IMR-90 (cell line): ENCODE results near the gene HMOX1. TPM values are rescaled to one million over a fixed set of nuclear protein-coding genes. Genes with fewer than 3 reads are reported as not detected.

ENCODE experiments used
- ATAC-seq: fragments of 200-7000 bp; cut with Tn5 transposase; 2 replicates; pipeline ENCODE4 v1.9.1; 2020; ENCODE audit warnings: low read depth, mild to moderate bottlenecking, moderate library complexity
- BruUV-seq: library from RNA; stranded (reverse); fragments of 400-500 nt; replicated peaks from 2 replicates; lab custom pipeline; 2021; lab: Mats Ljungman, UMichigan
- CTCF ChIA-PET: fragments of 300-600 bp; formaldehyde crosslinking; extraction: SDS; loops from one replicate; lab custom pipeline; 2021; ENCODE audit warnings: antibody characterized with exemption; lab: Yijun Ruan, JAX
- POLR2A ChIA-PET: fragments of 300-600 bp; sonication (Branson Sonifier 250); formaldehyde crosslinking; loops from one replicate; lab custom pipeline; 2022; ENCODE audit warnings: antibody characterized with exemption; ENCODE audit not compliant: unreplicated experiment; lab: Charles Lee
- DNase-seq: peaks from one replicate; pipeline ENCODE4 v3.0.0; 2013
- H2AFZ ChIP-seq: replicated peaks from 2 replicates; pipeline ENCODE3; 2013; ENCODE audit warnings: low read length, mild to moderate bottlenecking; ENCODE audit not compliant: poor library complexity
- H2AK5ac ChIP-seq: 2 replicates; pipeline ENCODE4 v1.6.1; 2013; ENCODE audit warnings: low read depth, low read length, inconsistent platforms
- H2AK9ac ChIP-seq: replicated peaks from 2 replicates; pipeline ENCODE3; 2013; ENCODE audit warnings: mild to moderate bottlenecking, low read depth, low read length, moderate library complexity; ENCODE audit not compliant: poor library complexity
- H2BK120ac ChIP-seq: 2 replicates; pipeline ENCODE4 v1.6.1; 2013; ENCODE audit warnings: low read depth, low read length, inconsistent platforms
- H2BK15ac ChIP-seq: 3 replicates; pipeline ENCODE4 v1.6.1; 2013; ENCODE audit warnings: low read depth, low read length, inconsistent platforms
- H2BK20ac ChIP-seq: 2 replicates; pipeline ENCODE4 v1.6.1; 2013; ENCODE audit warnings: low read depth, mild to moderate bottlenecking, inconsistent platforms, low read length, moderate library complexity
- H2BK5ac ChIP-seq: 2 replicates; pipeline ENCODE4 v1.6.1; 2013; ENCODE audit warnings: mild to moderate bottlenecking, low read depth, low read length, inconsistent platforms; ENCODE audit not compliant: poor library complexity, severe bottlenecking
- H3K14ac ChIP-seq: replicated peaks from 2 replicates; pipeline ENCODE4 v1.6.1; 2013; ENCODE audit warnings: low read depth, low read length, inconsistent platforms
- H3K18ac ChIP-seq: 2 replicates; pipeline ENCODE4 v1.6.1; 2013; ENCODE audit warnings: low read depth, low read length, control low read depth
- H3K23ac ChIP-seq: 2 replicates; pipeline ENCODE4 v1.6.1; 2013; ENCODE audit warnings: low read depth, low read length, inconsistent platforms
- H3K27ac ChIP-seq: 2 replicates; pipeline ENCODE4 v1.5.1; 2013; ENCODE audit warnings: mild to moderate bottlenecking, control low read depth, low read length; ENCODE audit not compliant: insufficient read depth
- H3K27me3 ChIP-seq: 2 replicates; pipeline ENCODE4 v1.6.1; 2013; ENCODE audit warnings: low read length; ENCODE audit not compliant: control insufficient read depth, insufficient read depth
- H3K36me3 ChIP-seq: 2 replicates; pipeline ENCODE4 v1.6.1; 2013; ENCODE audit warnings: low read length, mixed read lengths; ENCODE audit not compliant: control insufficient read depth, insufficient read depth
- H3K4ac ChIP-seq: 2 replicates; pipeline ENCODE4 v1.6.1; 2013; ENCODE audit warnings: low read depth, low read length, inconsistent platforms
- H3K4me1 ChIP-seq: 2 replicates; pipeline ENCODE4 v1.6.1; 2013; ENCODE audit warnings: low read length, mixed read lengths; ENCODE audit not compliant: control insufficient read depth, insufficient read depth
- H3K4me2 ChIP-seq: 2 replicates; pipeline ENCODE4 v1.6.1; 2013; ENCODE audit warnings: low read depth, mild to moderate bottlenecking, control low read depth, low read length, moderate library complexity
- H3K4me3 ChIP-seq: 2 replicates; pipeline ENCODE4 v1.5.1; 2013; ENCODE audit warnings: low read depth, mild to moderate bottlenecking, control low read depth, low read length, moderate library complexity; ENCODE audit not compliant: insufficient read depth
- H3K56ac ChIP-seq: 2 replicates; pipeline ENCODE4 v1.6.1; 2013; ENCODE audit warnings: low read length, inconsistent platforms; ENCODE audit not compliant: insufficient read depth; ENCODE audit errors: extremely low read depth
- H3K79me1 ChIP-seq, 2 experiments: 2 replicates each; pipeline ENCODE4 v1.6.1; 2013; ENCODE audit warnings: low read length in 2 of 2, inconsistent platforms in 1 of 2, low read depth in 1 of 2
- H3K9ac ChIP-seq: 2 replicates; pipeline ENCODE4 v1.6.1; 2013; ENCODE audit warnings: low read depth, low read length, control low read depth
- H3K9me1 ChIP-seq: 2 replicates; pipeline ENCODE4 v1.6.1; 2013; ENCODE audit warnings: low read length, inconsistent platforms; ENCODE audit not compliant: insufficient read depth
- H3K9me3 ChIP-seq: 2 replicates; pipeline ENCODE4 v1.6.1; 2013; ENCODE audit warnings: low read length; ENCODE audit not compliant: control insufficient read depth, insufficient read depth
- H4K20me1 ChIP-seq: 2 replicates; pipeline ENCODE4 v1.6.1; 2013; ENCODE audit warnings: low read length, inconsistent platforms; ENCODE audit not compliant: insufficient read depth
- H4K5ac ChIP-seq: 2 replicates; pipeline ENCODE4 v1.6.1; 2013; ENCODE audit warnings: mild to moderate bottlenecking, low read depth, low read length, control low read depth
- H4K8ac ChIP-seq, 2 experiments: 2 replicates each; pipeline ENCODE4 v1.6.1; 2013; ENCODE audit warnings: low read depth in 2 of 2, low read length in 2 of 2, control low read depth in 1 of 2, inconsistent platforms in 1 of 2
- H4K91ac ChIP-seq: 2 replicates; pipeline ENCODE4 v1.6.1; 2013; ENCODE audit warnings: low read depth, low read length, inconsistent platforms; ENCODE audit not compliant: insufficient read depth
- CTCF ChIP-seq: conservative IDR thresholded peaks from 2 replicates; pipeline ENCODE4 v1.5.1; 2012; ENCODE audit warnings: mild to moderate bottlenecking, low read depth, low read length, improper control_type of control experiment
- FOS ChIP-seq: fragments of 150-350 bp; IDR thresholded peaks from 2 replicates; pipeline ENCODE4 v1.6.1; 2016; ENCODE audit warnings: low read depth, low read length
- MAFK ChIP-seq: IDR thresholded peaks from 2 replicates; pipeline ENCODE4 v1.6.1; 2012; ENCODE audit warnings: low read depth, low read length, improper control_type of control experiment
- NFE2L2 ChIP-seq: fragments of 150-350 bp; IDR thresholded peaks from 2 replicates; pipeline ENCODE4 v1.6.1; 2016; ENCODE audit warnings: low read depth, mild to moderate bottlenecking, low read length
- POLR2A ChIP-seq: IDR thresholded peaks from 2 replicates; pipeline ENCODE4 v1.6.1; 2012; ENCODE audit warnings: mild to moderate bottlenecking, low read depth, low read length
- RFX5 ChIP-seq: IDR thresholded peaks from 2 replicates; pipeline ENCODE4 v1.8.0; 2012; ENCODE audit warnings: low read depth, mild to moderate bottlenecking, low read length, moderate library complexity
- USF2 ChIP-seq: fragments of 150-350 bp; IDR thresholded peaks from 2 replicates; pipeline ENCODE4 v1.6.1; 2017; ENCODE audit warnings: mild to moderate bottlenecking, antibody characterized with exemption, low read length, low read depth
- WGBS, 2 experiments: methylation state at CpG; one replicate each; pipeline versions ENCODE4 v1.1.5 to v1.1.7; 2013; ENCODE audit warnings: missing lambda C conversion rate in 2 of 2; ENCODE audit not compliant: insufficient read length in 1 of 2; ENCODE audit errors: extremely low coverage in 2 of 2; 5-methylcytosine and 5-hydroxymethylcytosine counted together
- dilution Hi-C: fragments of 300-500 bp; cut with HindIII; formaldehyde crosslinking; loops from one replicate; pipeline ENCODE4 v1.14.3; 2018; ENCODE audit warnings: low sequenced_read_pairs; ENCODE audit not compliant: unreplicated experiment
- in situ Hi-C: fragments of 300-500 bp; cut with MboI; formaldehyde crosslinking; loops from 3 replicates; pipeline ENCODE4 v1.14.3; 2019; ENCODE audit warnings: low sequenced_read_pairs, inconsistent platforms, mixed read lengths
- intact Hi-C: fragments of 100-400 bp; cut with micrococcal nuclease; formaldehyde crosslinking; loops from 2 replicates; pipeline ENCODE4 v1.10.0; 2022
- polyA plus RNA-seq, 3 experiments: library from polyadenylated mRNA; depleted of rRNA; stranded (reverse); fragments of >200 nt; gene quantifications; 2 replicates each; pipeline ENCODE4 v1.2.3, GENCODE V29; 2012; ENCODE audit warnings: low replicate concordance in 1 of 3
- total RNA-seq: library from RNA; depleted of rRNA; stranded (reverse); fragments of >200 nt; gene quantifications from 2 replicates; pipeline ENCODE4 v1.2.3, GENCODE V29; 2012
- TF ChIP-seq, protein P1 (sequence below): fragments of 150-350 bp; IDR thresholded peaks from 2 replicates; pipeline ENCODE4 v1.6.1; 2016; ENCODE audit warnings: low read depth, mild to moderate bottlenecking, low read length, moderate library complexity, borderline replicate concordance

HMOX1 gene
- total and polyA plus RNA-seq, 2 of the 4 experiments (the other 2 are of a cell fraction) = 23.1 to 50.5 TPM

DNA sequence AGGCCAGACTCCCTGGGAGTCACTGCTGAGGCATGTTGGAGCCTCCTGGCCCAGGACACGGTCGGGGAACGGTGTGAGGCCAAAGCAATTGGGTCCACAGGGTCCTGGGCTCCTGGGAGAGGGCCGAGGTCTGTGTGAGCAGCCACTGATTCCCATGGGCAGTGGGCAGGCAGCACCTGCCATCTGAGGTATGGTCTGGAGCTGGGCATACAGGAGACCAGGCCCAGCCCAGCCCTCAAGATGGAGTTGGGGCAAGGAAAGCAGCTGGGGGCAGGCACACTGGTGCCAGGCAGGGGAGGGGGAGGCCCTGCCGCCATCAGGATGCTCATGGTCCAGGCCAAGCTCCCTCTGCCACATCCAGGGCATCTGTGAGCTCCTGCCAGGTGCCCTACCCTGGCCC is 32.2 kb upstream of the HMOX1 start:
- Histone ChIP-seq H3K4me3 (no peak overlapping the region), H3K23ac (no peak overlapping the region), H2BK120ac (no peak overlapping the region), H3K56ac (no peak overlapping the region), H3K9me3 (no peaks in the 10 kb centered on the region), H3K4me2 (no peak overlapping the region), H4K8ac (no peak overlapping the region), H4K91ac (no peak overlapping the region), H2AK5ac (no peak overlapping the region), H3K18ac (no peak overlapping the region), H3K27ac (no peak overlapping the region), H3K9me1 (0 out of 2 replicates have a peak, but pooled peaks cover 2% of the 10 kb centered on the region), H3K9ac (no peak overlapping the region), H3K27me3 (no peaks in the 10 kb centered on the region), H3K4me1 (peaks cover 10% of the 10 kb centered on the region), H2AFZ (no peak overlapping the region), H4K20me1 (no peaks in the 10 kb centered on the region), H3K36me3 (peaks cover 19% of the 10 kb centered on the region; the same call in 1 of the 2 replicates), H2BK20ac (no peak overlapping the region), H3K79me1 (0 out of 4 replicates have a peak, but pooled peaks cover 0 to 2% of the 10 kb centered on the region in 2 experiments), H3K4ac (no peak overlapping the region), H2BK5ac (no peak overlapping the region), H2AK9ac (no peak overlapping the region), H4K5ac (no peak overlapping the region), H2BK15ac (no peak overlapping the region), H3K14ac (no peak overlapping the region)
- dilution Hi-C loops = no loop called here
- WGBS, 2 experiments = 100% methylated on average over 1 of the region's 5 CpGs; no CpG with 5 or more reads in 1 of the 2 experiments
- BruUV-seq = no TSS peak
- POLR2A ChIA-PET = no interaction called here
- ATAC-seq (no peak), DNase-seq (no peak)
- intact Hi-C loops = no loop called here
- CTCF ChIA-PET = no interaction called here
- in situ Hi-C loops = no loop called here
- TF ChIP-seq CTCF (no peak), NFE2L2 (no peak), RFX5 (no peak), MAFK (no peak), USF2 (no peak), FOS (no peak), POLR2A (no peak)
- TF ChIP-seq, protein P1, sequence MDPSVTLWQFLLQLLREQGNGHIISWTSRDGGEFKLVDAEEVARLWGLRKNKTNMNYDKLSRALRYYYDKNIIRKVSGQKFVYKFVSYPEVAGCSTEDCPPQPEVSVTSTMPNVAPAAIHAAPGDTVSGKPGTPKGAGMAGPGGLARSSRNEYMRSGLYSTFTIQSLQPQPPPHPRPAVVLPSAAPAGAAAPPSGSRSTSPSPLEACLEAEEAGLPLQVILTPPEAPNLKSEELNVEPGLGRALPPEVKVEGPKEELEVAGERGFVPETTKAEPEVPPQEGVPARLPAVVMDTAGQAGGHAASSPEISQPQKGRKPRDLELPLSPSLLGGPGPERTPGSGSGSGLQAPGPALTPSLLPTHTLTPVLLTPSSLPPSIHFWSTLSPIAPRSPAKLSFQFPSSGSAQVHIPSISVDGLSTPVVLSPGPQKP = no peak
